Smooth muscle cell (in vitro differentiated cells): ENCODE data around the gene SRCIN1. TPM values are rescaled to one million over a fixed set of nuclear protein-coding genes. Genes with fewer than 3 reads are reported as not detected.

ENCODE experiments used
- DNase-seq: peaks from one replicate; lab custom pipeline; 2025; ENCODE audit not compliant: unreplicated experiment; lab: John Stamatoyannopoulos, UW
- H2AFZ ChIP-seq: fragments of 200-600 bp; sonication (generic); 2 replicates; pipeline ENCODE4 v1.6.0; 2016; ENCODE audit warnings: antibody characterized with exemption, low read depth, mild to moderate bottlenecking
- H3F3A ChIP-seq: fragments of 200-600 bp; sonication (generic); 2 replicates; pipeline ENCODE4 v1.6.0; 2017; ENCODE audit warnings: antibody characterized with exemption, low read depth
- H3K27ac ChIP-seq: fragments of 200-600 bp; sonication (generic); 2 replicates; pipeline ENCODE4 v1.5.1; 2016; ENCODE audit warnings: low read depth, mild to moderate bottlenecking
- H3K27me3 ChIP-seq: fragments of 200-600 bp; sonication (generic); 2 replicates; pipeline ENCODE4 v1.6.1; 2016; ENCODE audit warnings: low read depth, mild to moderate bottlenecking
- H3K36me3 ChIP-seq: fragments of 200-600 bp; sonication (generic); 2 replicates; pipeline ENCODE4 v1.5.1; 2016; ENCODE audit warnings: low read depth
- H3K4me1 ChIP-seq: fragments of 200-600 bp; sonication (generic); 2 replicates; pipeline ENCODE4 v1.5.1; 2016; ENCODE audit warnings: low read depth
- H3K4me2 ChIP-seq: fragments of 200-600 bp; sonication (generic); 2 replicates; pipeline ENCODE4 v1.6.0; 2016; ENCODE audit warnings: mild to moderate bottlenecking
- H3K4me3 ChIP-seq: fragments of 200-600 bp; sonication (generic); 2 replicates; pipeline ENCODE4 v1.5.1; 2016; ENCODE audit warnings: mild to moderate bottlenecking
- H3K79me2 ChIP-seq: fragments of 200-600 bp; sonication (generic); 2 replicates; pipeline ENCODE4 v1.6.0; 2016; ENCODE audit warnings: low read depth, mild to moderate bottlenecking
- H3K9ac ChIP-seq: fragments of 200-600 bp; sonication (generic); 2 replicates; pipeline ENCODE4 v1.6.0; 2016; ENCODE audit warnings: low read depth
- H3K9me3 ChIP-seq: fragments of 200-600 bp; sonication (generic); replicated peaks from 2 replicates; pipeline ENCODE4 v1.5.1; 2016; ENCODE audit warnings: low read depth
- H4K20me1 ChIP-seq: fragments of 200-600 bp; sonication (generic); 2 replicates; pipeline ENCODE4 v1.6.0; 2016; ENCODE audit warnings: low read depth
- CTCF ChIP-seq: fragments of 200-600 bp; sonication (generic); IDR thresholded peaks from 2 replicates; pipeline ENCODE4 v1.5.1; 2017; ENCODE audit warnings: borderline replicate concordance, mild to moderate bottlenecking, antibody characterized with exemption; ENCODE audit not compliant: insufficient read depth, poor library complexity, severe bottlenecking
- WGBS: methylation state at CpG from one replicate; pipeline ENCODE4 v1.1.7; 2016; ENCODE audit warnings: low lambda C conversion rate; 5-methylcytosine and 5-hydroxymethylcytosine counted together
- polyA plus RNA-seq: library from polyadenylated mRNA; unstranded; fragments of >200 nt; fragmentation: Nextera tagmentation; extraction: Ambion mirVana; gene quantifications from 2 replicates; pipeline ENCODE4 v1.2.1, GENCODE V29; 2016
- total RNA-seq: library from RNA; depleted of rRNA; stranded (reverse); fragments of >200 nt; gene quantifications from 2 replicates; pipeline ENCODE4 v1.2.3, GENCODE V29; 2014

SRCIN1 gene
- total and polyA plus RNA-seq, 2 experiments from 2014 or later = 0.16 to 0.90 TPM

DNA sequence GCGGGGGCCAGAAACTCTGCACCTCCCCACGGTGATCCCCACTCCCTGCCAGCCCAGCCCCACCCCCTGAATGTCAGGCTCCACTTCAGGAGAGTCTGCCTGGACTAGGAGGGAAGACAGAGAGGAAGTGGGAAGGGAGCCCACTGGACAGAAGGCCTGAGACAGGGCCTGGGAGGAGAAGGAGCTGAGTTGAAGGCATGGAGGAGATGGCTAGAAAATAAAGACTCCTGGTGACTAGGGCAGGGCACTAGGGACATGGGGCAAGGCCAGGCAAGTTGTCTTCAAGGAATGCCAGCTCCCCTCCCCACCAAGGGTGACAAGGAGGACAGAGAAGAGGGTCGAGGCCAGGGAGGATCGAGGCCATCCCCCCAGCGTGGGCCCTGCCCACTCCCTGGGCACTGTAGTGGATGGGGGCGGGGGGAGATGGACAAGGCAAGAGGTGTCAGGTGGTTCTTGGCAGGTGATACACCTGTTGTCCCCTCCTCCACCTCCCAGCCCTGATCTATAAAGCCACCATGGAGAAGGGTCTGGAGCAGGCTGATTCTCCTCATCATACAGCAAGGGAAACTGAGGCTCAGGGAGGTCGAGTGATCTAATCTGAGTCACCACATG is 19.7 kb downstream of the SRCIN1 start:
- Histone ChIP-seq H3K79me2 (no peaks in the 10 kb centered on the region), H4K20me1 (no peaks in the 10 kb centered on the region), H3K9ac (no peak overlapping the region), H3K4me2 (no peak overlapping the region), H3K4me3 (no peak overlapping the region), H3K27ac (no peak overlapping the region), H3K4me1 (peaks cover 26% of the 10 kb centered on the region), H3K27me3 (peaks cover 7% of the 10 kb centered on the region), H3K9me3 (no peaks in the 10 kb centered on the region), H2AFZ (no peak overlapping the region), H3F3A (no peaks in the 10 kb centered on the region), H3K36me3 (no peaks in the 10 kb centered on the region)
- DNase-seq = no peak
- TF ChIP-seq CTCF = no peak
- WGBS = 86% methylated on average over 7 of the region's 7 CpGs

DNA sequence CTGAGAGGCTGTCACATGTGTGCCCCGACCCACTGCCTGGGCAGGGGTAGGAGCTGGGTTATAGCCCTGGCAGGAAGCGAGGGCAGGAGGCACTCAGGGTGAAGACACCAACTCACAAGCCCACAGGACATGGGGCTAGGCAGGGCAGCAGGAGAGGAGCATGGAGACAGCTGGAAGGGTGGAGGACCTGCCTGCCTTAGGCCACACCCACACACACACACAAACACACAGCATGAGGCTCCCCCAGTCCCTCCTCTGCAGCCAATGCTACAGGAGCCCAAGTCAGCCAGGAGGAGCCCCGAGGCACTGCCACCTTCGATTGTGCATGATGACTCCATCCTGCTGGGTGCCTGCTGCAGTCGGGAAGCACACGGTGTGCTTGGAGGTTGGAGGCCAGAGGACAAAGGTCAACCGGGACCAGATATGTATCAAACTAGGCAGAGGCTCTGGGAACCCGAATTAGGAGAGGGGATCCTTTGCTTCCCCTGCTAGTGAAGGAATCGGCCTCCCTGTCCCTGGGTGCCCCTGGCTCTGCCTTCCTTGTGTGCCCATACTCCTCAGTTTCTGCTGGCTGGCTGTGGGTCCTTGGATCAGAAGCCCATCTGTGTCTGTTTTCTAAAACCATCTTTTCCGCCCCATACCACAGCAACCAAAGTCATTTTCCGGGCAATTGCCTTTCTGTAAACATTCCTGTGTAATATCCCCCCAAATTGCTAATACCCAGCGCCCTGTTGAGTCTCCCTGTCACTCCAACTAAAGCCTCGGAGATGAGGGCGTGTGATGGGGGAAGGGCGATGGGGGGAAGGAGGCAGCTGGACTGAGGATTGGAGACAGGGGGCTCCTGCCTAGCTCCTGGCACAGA is 20.5 kb downstream of the SRCIN1 start:
- no peak overlapping the region for H2AFZ ChIP-seq
- no peaks in the 10 kb centered on the region for H3K9me3 ChIP-seq
- H4K20me1 ChIP-seq = no peaks in the 10 kb centered on the region
- H3F3A ChIP-seq = no peaks in the 10 kb centered on the region
- no peak overlapping the region for H3K27ac ChIP-seq
- no peak for TF ChIP-seq CTCF
- no peak for DNase-seq
- H3K9ac ChIP-seq = no peak overlapping the region
- no peak overlapping the region for H3K4me2 ChIP-seq
- H3K27me3 ChIP-seq = peaks cover 7% of the 10 kb centered on the region
- 60% methylated on average over 15 of the region's 15 CpGs for WGBS
- no peaks in the 10 kb centered on the region for H3K36me3 ChIP-seq
- peaks cover 23% of the 10 kb centered on the region for H3K4me1 ChIP-seq
- no peaks in the 10 kb centered on the region for H3K79me2 ChIP-seq
- H3K4me3 ChIP-seq = no peak overlapping the region

DNA sequence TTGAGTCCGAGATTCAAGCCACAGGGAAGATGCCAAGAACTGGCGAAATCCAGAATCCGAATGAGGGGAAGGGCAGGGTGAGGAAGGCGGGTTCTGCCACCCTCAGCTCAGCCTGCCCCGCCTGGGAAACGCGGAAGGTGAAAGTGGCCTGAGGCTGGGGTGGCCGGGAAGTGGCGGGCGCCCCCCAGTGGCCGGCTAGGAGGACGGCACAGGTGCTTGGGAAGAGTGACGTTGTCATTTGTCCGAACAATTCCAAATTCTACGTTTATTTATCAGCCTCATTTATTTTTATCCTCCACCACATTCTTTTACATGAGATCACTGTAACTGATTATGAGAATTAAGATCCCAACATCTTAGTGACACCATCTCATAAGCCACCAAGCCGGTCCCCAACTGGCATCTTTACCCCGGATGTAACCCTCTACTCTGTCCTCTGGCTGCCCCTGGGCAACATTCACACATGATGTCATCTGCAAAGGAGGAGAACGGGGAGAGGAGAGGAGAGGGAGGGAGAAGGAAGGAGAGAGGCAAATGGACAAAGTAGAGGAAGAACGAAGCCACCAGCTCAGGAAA is 21.3 kb downstream of the SRCIN1 start:
- Histone ChIP-seq H3K9me3 (no peaks in the 10 kb centered on the region), H3K79me2 (no peaks in the 10 kb centered on the region), H3K4me3 (no peak overlapping the region), H3K36me3 (no peaks in the 10 kb centered on the region), H3K4me1 (peaks cover 23% of the 10 kb centered on the region), H3K27me3 (peaks cover 10% of the 10 kb centered on the region), H3K9ac (no peak overlapping the region), H3K4me2 (no peak overlapping the region), H4K20me1 (no peaks in the 10 kb centered on the region), H2AFZ (no peak overlapping the region), H3F3A (no peaks in the 10 kb centered on the region), H3K27ac (no peak overlapping the region)
- TF ChIP-seq CTCF = peak; percentile 86
- DNase-seq = no peak
- WGBS = 10% methylated on average over 19 of the region's 19 CpGs
